Measurements from ENCODE around the gene SORL1-AS1.

SORL1-AS1 gene

GRCh38 chr11:121465709-121466062 lies 12.9 kb upstream of the SORL1-AS1 start:
- TF ChIP-seq, protein P1, sequence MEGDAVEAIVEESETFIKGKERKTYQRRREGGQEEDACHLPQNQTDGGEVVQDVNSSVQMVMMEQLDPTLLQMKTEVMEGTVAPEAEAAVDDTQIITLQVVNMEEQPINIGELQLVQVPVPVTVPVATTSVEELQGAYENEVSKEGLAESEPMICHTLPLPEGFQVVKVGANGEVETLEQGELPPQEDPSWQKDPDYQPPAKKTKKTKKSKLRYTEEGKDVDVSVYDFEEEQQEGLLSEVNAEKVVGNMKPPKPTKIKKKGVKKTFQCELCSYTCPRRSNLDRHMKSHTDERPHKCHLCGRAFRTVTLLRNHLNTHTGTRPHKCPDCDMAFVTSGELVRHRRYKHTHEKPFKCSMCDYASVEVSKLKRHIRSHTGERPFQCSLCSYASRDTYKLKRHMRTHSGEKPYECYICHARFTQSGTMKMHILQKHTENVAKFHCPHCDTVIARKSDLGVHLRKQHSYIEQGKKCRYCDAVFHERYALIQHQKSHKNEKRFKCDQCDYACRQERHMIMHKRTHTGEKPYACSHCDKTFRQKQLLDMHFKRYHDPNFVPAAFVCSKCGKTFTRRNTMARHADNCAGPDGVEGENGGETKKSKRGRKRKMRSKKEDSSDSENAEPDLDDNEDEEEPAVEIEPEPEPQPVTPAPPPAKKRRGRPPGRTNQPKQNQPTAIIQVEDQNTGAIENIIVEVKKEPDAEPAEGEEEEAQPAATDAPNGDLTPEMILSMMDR (IDR thresholded peaks at IDR 0.05; ENCODE audit: insufficient read depth, low read length, severe bottlenecking) = no peak
- no peak for FAIRE-seq
- DNase-seq (ENCODE audit: low read depth) = no peak
- Histone ChIP-seq H3K27me3 (ENCODE audit: control insufficient read depth, insufficient read depth, low read length) (no peaks in the 10 kb centered on the region), H3K4me3 (ENCODE audit: low read depth, low read length) (no peak overlapping the region), H3K36me3 (ENCODE audit: control insufficient read depth, insufficient read depth, low read length) (no peaks in the 10 kb centered on the region)

- no peaks in the 10 kb centered on the region for H3K27me3 ChIP-seq (ENCODE audit: control insufficient read depth, insufficient read depth, low read length)
- FAIRE-seq = no peak
- DNase-seq (ENCODE audit: low read depth) = peak; percentile 85
- TF ChIP-seq, protein P1 (IDR thresholded peaks at IDR 0.05; ENCODE audit: insufficient read depth, low read length, severe bottlenecking) = no peak
- no peaks in the 10 kb centered on the region for H3K36me3 ChIP-seq (ENCODE audit: control insufficient read depth, insufficient read depth, low read length)
- H3K4me3 ChIP-seq (ENCODE audit: low read depth, low read length) = no peak overlapping the region
Observed at GRCh38 chr11:121464352-121464946, 11.7 kb upstream of the SORL1-AS1 start.

GRCh38 chr11:121463689-121464335 lies 11.0 kb upstream of the SORL1-AS1 start:
- no peak overlapping the region for H3K4me3 ChIP-seq (ENCODE audit: low read depth, low read length)
- no peak for FAIRE-seq
- DNase-seq (ENCODE audit: low read depth) = no peak

GRCh38 chr11:121461843-121462242 lies 9.1 kb upstream of the SORL1-AS1 start:
- Histone ChIP-seq H3K4me3 (ENCODE audit: low read depth, low read length) (no peak overlapping the region), H3K36me3 (ENCODE audit: control insufficient read depth, insufficient read depth, low read length) (no peaks in the 10 kb centered on the region), H3K27me3 (ENCODE audit: control insufficient read depth, insufficient read depth, low read length) (no peaks in the 10 kb centered on the region)
- FAIRE-seq (no peak), DNase-seq (ENCODE audit: low read depth) (no peak)
- TF ChIP-seq, protein P1 (IDR thresholded peaks at IDR 0.05; ENCODE audit: insufficient read depth, low read length, severe bottlenecking) = no peak

More at GRCh38 chr11:121463689-121464335, 11.0 kb upstream of the SORL1-AS1 start:
- H3K36me3 ChIP-seq (ENCODE audit: control insufficient read depth, insufficient read depth, low read length) = no peaks in the 10 kb centered on the region
- no peaks in the 10 kb centered on the region for H3K27me3 ChIP-seq (ENCODE audit: control insufficient read depth, insufficient read depth, low read length)
- TF ChIP-seq, protein P1 (IDR thresholded peaks at IDR 0.05; ENCODE audit: insufficient read depth, low read length, severe bottlenecking) = no peak

GRCh38 chr11:121460941-121461514 lies 8.3 kb upstream of the SORL1-AS1 start:
- TF ChIP-seq, protein P1 (IDR thresholded peaks at IDR 0.05; ENCODE audit: insufficient read depth, low read length, severe bottlenecking) = no peak
- DNase-seq (ENCODE audit: low read depth) = peak; percentile 45
- Histone ChIP-seq H3K27me3 (ENCODE audit: control insufficient read depth, insufficient read depth, low read length) (no peaks in the 10 kb centered on the region), H3K4me3 (ENCODE audit: low read depth, low read length) (no peak overlapping the region), H3K36me3 (ENCODE audit: control insufficient read depth, insufficient read depth, low read length) (no peaks in the 10 kb centered on the region)
- FAIRE-seq = no peak
